ENCODE measurements around the gene OGG1. TPM values are rescaled to one million over a fixed set of nuclear protein-coding genes. Genes with fewer than 3 reads are reported as not detected.

The OGG1 gene
- total RNA-seq, 1 experiment from 2014 or later, result 22.1 TPM

DNA sequence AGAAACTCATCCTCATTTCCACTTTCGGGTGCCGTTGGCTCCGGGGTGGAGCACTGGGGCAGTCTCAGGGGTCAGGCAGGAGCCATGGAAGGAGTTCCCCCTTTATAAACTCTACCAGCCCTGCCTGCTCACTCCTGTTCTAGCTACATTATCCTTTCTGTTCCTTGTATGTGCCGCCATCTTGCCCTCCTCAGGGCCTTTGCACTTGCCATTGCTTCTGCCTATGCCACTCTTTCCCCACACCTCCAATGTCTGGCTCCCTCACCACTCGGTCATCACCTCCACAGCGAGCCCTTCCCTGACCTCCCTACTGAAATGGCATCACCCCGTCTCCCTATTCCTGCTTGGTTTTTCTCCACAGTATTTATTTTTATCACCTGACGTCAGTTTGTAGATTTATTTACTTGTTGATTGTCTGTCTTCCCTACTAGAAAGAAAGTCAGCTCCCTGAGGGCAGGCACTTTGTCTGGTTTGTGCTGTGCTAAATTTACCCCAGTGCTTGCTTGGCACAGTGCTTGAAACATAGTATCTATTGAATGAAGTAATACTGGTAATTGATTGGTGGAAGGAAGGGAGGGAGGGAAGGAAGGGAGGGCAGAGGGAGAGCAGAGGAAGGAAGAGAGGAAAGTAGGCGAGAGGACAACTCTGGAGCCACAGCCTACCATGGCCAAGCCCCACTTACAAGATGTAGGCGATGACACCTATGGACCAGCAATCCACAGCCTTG is 11.2 kb downstream of the OGG1 start:
- no peaks in the 10 kb centered on the region for H3K79me2 ChIP-seq (ENCODE audit: low read length)
- H3K4me2 ChIP-seq (ENCODE audit: low read depth, low read length, poor library complexity, severe bottlenecking), result no peak overlapping the region
- no peaks in the 10 kb centered on the region for H4K20me1 ChIP-seq (ENCODE audit: insufficient read depth, low read depth, low read length)
- no peak overlapping the region for H2AFZ ChIP-seq (ENCODE audit: low read length)
- H3K4me3 ChIP-seq (ENCODE audit: low read length), result no peak overlapping the region
- H3K9me3 ChIP-seq (ENCODE audit: low read length), result no peaks in the 10 kb centered on the region
- H3K9me2 ChIP-seq (replicated peaks; ENCODE audit: insufficient read depth, low read length), result no peaks in the 10 kb centered on the region
- H3K4me1 ChIP-seq (ENCODE audit: low read length), result peaks cover 9% of the 10 kb centered on the region
- no peak overlapping the region for H3K9ac ChIP-seq (ENCODE audit: low read length)
- no peaks in the 10 kb centered on the region for H3K27me3 ChIP-seq (ENCODE audit: low read length)
- H3K36me3 ChIP-seq (ENCODE audit: insufficient read depth, low read length), result peaks cover 9% of the 10 kb centered on the region
- no peak overlapping the region for H3K27ac ChIP-seq (ENCODE audit: low read length)
- DNase-seq, result no peak

DNA sequence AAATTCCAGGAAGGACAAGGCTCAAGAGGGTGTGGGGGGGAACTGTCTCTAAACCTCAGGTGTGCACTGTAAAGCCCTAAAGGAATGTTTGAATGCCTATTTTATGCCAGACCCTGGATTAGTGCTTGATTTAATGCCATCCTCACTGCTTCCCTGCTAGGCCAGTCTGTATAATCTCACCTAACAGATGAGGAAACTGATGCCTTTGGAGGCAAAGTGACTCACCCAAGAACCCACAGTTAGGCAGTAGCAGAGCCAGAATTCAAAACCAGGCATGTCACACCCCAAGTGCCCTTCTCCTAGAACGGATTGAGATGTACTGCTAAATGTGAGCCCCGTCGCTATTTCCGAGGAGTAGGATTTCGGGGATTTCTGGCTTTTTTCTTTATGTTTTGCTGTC is 12.2 kb downstream of the OGG1 start:
- Histone ChIP-seq H3K4me1 (ENCODE audit: low read length) (peaks cover 19% of the 10 kb centered on the region), H3K9ac (ENCODE audit: low read length) (no peak overlapping the region), H3K79me2 (ENCODE audit: low read length) (no peaks in the 10 kb centered on the region), H3K9me3 (ENCODE audit: low read length) (no peaks in the 10 kb centered on the region), H3K27ac (ENCODE audit: low read length) (no peak overlapping the region), H3K27me3 (ENCODE audit: low read length) (no peaks in the 10 kb centered on the region), H4K20me1 (ENCODE audit: insufficient read depth, low read depth, low read length) (no peaks in the 10 kb centered on the region), H3K9me2 (replicated peaks; ENCODE audit: insufficient read depth, low read length) (no peaks in the 10 kb centered on the region), H3K36me3 (ENCODE audit: insufficient read depth, low read length) (peaks cover 9% of the 10 kb centered on the region), H3K4me3 (ENCODE audit: low read length) (no peak overlapping the region), H3K4me2 (ENCODE audit: low read depth, low read length, poor library complexity, severe bottlenecking) (no peak overlapping the region), H2AFZ (ENCODE audit: low read length) (no peak overlapping the region)
- DNase-seq, result no peak

DNA sequence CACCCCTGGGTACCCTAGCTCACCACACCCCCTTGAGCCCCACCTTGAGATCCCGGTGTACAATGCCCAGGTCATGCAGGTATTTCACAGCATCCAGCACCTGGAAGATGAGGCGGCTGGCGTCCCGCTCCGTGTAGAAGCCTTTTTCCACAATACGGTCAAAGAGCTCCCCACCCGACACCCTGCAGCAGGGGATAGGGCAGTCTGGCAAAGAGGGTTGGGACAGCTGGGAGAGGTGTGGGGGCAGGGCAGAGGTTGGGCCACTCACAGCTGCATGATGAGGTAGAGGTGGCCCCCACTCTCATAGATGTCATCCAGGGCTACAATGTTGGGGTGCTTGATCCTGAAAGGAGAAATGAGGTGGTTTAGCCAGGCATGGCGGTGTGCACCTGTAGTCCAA is 13.1 kb downstream of the OGG1 start:
- Histone ChIP-seq H2AFZ (ENCODE audit: low read length) (no peak overlapping the region), H3K4me3 (ENCODE audit: low read length) (no peak overlapping the region), H3K4me1 (ENCODE audit: low read length) (peaks cover 28% of the 10 kb centered on the region), H3K4me2 (ENCODE audit: low read depth, low read length, poor library complexity, severe bottlenecking) (no peak overlapping the region), H4K20me1 (ENCODE audit: insufficient read depth, low read depth, low read length) (no peaks in the 10 kb centered on the region), H3K9me2 (replicated peaks; ENCODE audit: insufficient read depth, low read length) (no peaks in the 10 kb centered on the region), H3K27me3 (ENCODE audit: low read length) (no peaks in the 10 kb centered on the region), H3K79me2 (ENCODE audit: low read length) (peaks cover 3% of the 10 kb centered on the region; the same call in 1 of the 2 replicates), H3K9ac (ENCODE audit: low read length) (no peak overlapping the region), H3K27ac (ENCODE audit: low read length) (no peak overlapping the region), H3K9me3 (ENCODE audit: low read length) (no peaks in the 10 kb centered on the region), H3K36me3 (ENCODE audit: insufficient read depth, low read length) (peaks cover 9% of the 10 kb centered on the region)
- no peak for DNase-seq

DNA sequence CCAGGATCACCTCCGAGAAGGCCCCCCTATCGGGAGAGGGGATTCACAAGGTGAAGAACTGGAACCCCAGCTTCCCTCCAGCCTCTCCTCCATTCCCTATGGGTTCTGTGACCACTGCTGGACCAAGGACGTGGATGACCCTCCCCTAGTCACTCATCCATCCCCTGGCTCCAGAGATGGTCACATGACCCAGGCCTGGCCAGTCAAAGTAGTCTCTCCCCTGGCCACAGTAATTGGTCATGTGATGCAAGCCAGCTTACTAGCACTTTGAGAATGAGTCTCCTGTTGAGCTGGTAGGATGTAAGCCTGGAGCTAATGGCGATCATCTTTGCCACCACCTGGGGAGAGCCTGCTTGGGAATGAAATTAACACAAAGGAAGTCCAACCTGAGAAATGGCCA is 16.1 kb downstream of the OGG1 start:
- DNase-seq, result no peak
- H3K4me3 ChIP-seq (ENCODE audit: low read length), result peak overlapping the region; percentile 84
- H3K36me3 ChIP-seq (ENCODE audit: insufficient read depth, low read length), result no peaks in the 10 kb centered on the region
- H3K27me3 ChIP-seq (ENCODE audit: low read length), result no peaks in the 10 kb centered on the region
- no peaks in the 10 kb centered on the region for H3K9me2 ChIP-seq (replicated peaks; ENCODE audit: insufficient read depth, low read length)
- H3K27ac ChIP-seq (ENCODE audit: low read length), result peak overlapping the region; percentile 86
- H3K4me2 ChIP-seq (ENCODE audit: low read depth, low read length, poor library complexity, severe bottlenecking), result peak overlapping the region; percentile 81
- H3K9ac ChIP-seq (ENCODE audit: low read length), result peak overlapping the region; percentile 82
- H3K4me1 ChIP-seq (ENCODE audit: low read length), result peaks cover 52% of the 10 kb centered on the region
- H2AFZ ChIP-seq (ENCODE audit: low read length), result no peak overlapping the region
- peaks cover 5% of the 10 kb centered on the region; the same call in 1 of the 2 replicates for H3K79me2 ChIP-seq (ENCODE audit: low read length)
- H4K20me1 ChIP-seq (ENCODE audit: insufficient read depth, low read depth, low read length), result no peaks in the 10 kb centered on the region
- H3K9me3 ChIP-seq (ENCODE audit: low read length), result no peaks in the 10 kb centered on the region

DNA sequence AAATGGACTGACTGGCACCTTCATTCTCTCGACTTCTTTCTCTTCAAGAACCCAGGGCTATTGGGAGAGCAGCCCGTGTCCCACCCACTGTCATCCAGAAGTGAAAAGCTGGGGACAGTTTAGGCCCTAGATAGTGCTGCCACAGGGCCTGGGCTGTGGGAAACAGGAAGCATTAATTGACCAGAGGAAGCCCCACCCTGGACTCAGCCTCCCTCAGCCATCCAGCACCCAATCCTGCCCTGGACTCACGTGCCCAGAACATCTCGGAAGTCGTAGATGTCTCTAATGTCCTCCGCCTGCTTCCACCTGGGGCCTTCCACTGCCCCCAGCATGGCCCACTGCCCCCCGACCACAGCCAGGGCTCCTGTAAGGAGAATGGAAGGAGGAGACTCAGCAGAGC is 17.7 kb downstream of the OGG1 start:
- no peaks in the 10 kb centered on the region for H3K9me3 ChIP-seq (ENCODE audit: low read length)
- peak overlapping the region; percentile 86 for H3K27ac ChIP-seq (ENCODE audit: low read length)
- peaks cover 5% of the 10 kb centered on the region; the same call in 1 of the 2 replicates for H3K79me2 ChIP-seq (ENCODE audit: low read length)
- H3K4me3 ChIP-seq (ENCODE audit: low read length), result peak overlapping the region; percentile 84; the same call in 1 of the 2 replicates
- no peaks in the 10 kb centered on the region for H4K20me1 ChIP-seq (ENCODE audit: insufficient read depth, low read depth, low read length)
- H3K36me3 ChIP-seq (ENCODE audit: insufficient read depth, low read length), result no peaks in the 10 kb centered on the region
- peak overlapping the region; percentile 81 for H3K4me2 ChIP-seq (ENCODE audit: low read depth, low read length, poor library complexity, severe bottlenecking)
- H3K9ac ChIP-seq (ENCODE audit: low read length), result peak overlapping the region; percentile 82
- H3K4me1 ChIP-seq (ENCODE audit: low read length), result peaks cover 52% of the 10 kb centered on the region
- H3K9me2 ChIP-seq (replicated peaks; ENCODE audit: insufficient read depth, low read length), result no peaks in the 10 kb centered on the region
- H3K27me3 ChIP-seq (ENCODE audit: low read length), result no peaks in the 10 kb centered on the region
- no peak for DNase-seq
- H2AFZ ChIP-seq (ENCODE audit: low read length), result no peak overlapping the region

DNA sequence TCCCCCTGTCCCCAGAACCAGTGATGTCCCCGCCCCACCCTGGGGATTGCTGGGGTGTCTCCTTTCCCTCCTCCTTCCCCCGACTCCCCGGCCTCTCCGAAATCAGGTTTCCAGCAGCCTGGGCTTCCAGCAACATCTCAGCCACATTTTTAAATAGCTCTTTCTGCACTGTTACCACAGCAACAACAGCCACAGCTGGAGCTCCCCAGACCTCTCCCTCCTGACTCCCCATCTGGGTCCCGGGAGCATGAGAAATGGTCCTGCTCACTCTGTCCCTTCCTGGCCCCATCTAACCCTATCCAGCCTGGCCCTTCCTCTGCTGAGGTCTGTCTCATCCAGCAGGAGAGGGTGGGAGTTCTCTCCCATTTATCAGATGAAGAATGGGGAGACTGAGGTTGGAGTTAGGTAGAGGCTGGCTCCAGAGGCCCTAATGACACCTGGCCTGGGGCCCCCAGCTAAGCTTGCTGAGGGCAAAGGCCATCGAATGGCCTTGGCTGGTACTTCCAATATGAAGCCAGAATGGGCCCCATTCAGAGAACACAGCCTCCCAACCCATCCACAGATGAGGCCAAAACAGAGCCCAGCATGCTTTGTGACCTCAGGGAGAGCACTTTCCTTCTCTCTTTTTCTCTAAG is 18.5 kb downstream of the OGG1 start:
- Histone ChIP-seq H2AFZ (ENCODE audit: low read length) (no peak overlapping the region), H3K9ac (ENCODE audit: low read length) (peak overlapping the region; percentile 82), H3K36me3 (ENCODE audit: insufficient read depth, low read length) (no peaks in the 10 kb centered on the region), H3K27ac (ENCODE audit: low read length) (peak overlapping the region; percentile 7), H3K27me3 (ENCODE audit: low read length) (no peaks in the 10 kb centered on the region), H3K4me1 (ENCODE audit: low read length) (peaks cover 52% of the 10 kb centered on the region), H3K79me2 (ENCODE audit: low read length) (peaks cover 5% of the 10 kb centered on the region; the same call in 1 of the 2 replicates), H3K9me3 (ENCODE audit: low read length) (no peaks in the 10 kb centered on the region), H3K9me2 (replicated peaks; ENCODE audit: insufficient read depth, low read length) (no peaks in the 10 kb centered on the region), H3K4me3 (ENCODE audit: low read length) (peak overlapping the region; percentile 84), H3K4me2 (ENCODE audit: low read depth, low read length, poor library complexity, severe bottlenecking) (peak overlapping the region; percentile 81), H4K20me1 (ENCODE audit: insufficient read depth, low read depth, low read length) (no peaks in the 10 kb centered on the region)
- DNase-seq, result no peak

DNA sequence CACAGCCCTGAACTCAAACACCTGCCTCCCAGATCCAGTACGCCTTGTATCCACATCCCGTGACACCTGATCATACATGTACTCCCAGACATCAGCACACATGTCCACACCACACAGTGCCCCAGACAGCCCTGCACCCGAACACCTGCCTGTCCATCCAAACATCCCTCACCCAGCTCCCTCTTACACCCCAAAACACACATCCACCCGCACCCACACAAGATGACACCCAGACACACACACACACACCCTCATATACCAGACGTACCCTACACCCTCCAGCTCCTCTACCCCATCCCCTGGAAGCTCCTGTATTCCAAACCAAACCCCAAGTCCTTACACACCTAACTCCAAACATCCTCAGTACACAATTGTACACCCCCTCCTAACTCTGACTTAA is 19.3 kb downstream of the OGG1 start:
- no peak for DNase-seq
- H2AFZ ChIP-seq (ENCODE audit: low read length), result peak overlapping the region; percentile 81; the same call in 1 of the 2 replicates
- H3K36me3 ChIP-seq (ENCODE audit: insufficient read depth, low read length), result no peaks in the 10 kb centered on the region
- no peaks in the 10 kb centered on the region for H3K9me2 ChIP-seq (replicated peaks; ENCODE audit: insufficient read depth, low read length)
- H3K4me2 ChIP-seq (ENCODE audit: low read depth, low read length, poor library complexity, severe bottlenecking), result peak overlapping the region; percentile 81
- peaks cover 5% of the 10 kb centered on the region; the same call in 1 of the 2 replicates for H3K79me2 ChIP-seq (ENCODE audit: low read length)
- H3K4me1 ChIP-seq (ENCODE audit: low read length), result peaks cover 52% of the 10 kb centered on the region
- H3K4me3 ChIP-seq (ENCODE audit: low read length), result peak overlapping the region; percentile 84
- no peaks in the 10 kb centered on the region for H3K27me3 ChIP-seq (ENCODE audit: low read length)
- no peaks in the 10 kb centered on the region for H4K20me1 ChIP-seq (ENCODE audit: insufficient read depth, low read depth, low read length)
- H3K27ac ChIP-seq (ENCODE audit: low read length), result no peak overlapping the region
- no peaks in the 10 kb centered on the region for H3K9me3 ChIP-seq (ENCODE audit: low read length)
- peak overlapping the region; percentile 82 for H3K9ac ChIP-seq (ENCODE audit: low read length)

DNA sequence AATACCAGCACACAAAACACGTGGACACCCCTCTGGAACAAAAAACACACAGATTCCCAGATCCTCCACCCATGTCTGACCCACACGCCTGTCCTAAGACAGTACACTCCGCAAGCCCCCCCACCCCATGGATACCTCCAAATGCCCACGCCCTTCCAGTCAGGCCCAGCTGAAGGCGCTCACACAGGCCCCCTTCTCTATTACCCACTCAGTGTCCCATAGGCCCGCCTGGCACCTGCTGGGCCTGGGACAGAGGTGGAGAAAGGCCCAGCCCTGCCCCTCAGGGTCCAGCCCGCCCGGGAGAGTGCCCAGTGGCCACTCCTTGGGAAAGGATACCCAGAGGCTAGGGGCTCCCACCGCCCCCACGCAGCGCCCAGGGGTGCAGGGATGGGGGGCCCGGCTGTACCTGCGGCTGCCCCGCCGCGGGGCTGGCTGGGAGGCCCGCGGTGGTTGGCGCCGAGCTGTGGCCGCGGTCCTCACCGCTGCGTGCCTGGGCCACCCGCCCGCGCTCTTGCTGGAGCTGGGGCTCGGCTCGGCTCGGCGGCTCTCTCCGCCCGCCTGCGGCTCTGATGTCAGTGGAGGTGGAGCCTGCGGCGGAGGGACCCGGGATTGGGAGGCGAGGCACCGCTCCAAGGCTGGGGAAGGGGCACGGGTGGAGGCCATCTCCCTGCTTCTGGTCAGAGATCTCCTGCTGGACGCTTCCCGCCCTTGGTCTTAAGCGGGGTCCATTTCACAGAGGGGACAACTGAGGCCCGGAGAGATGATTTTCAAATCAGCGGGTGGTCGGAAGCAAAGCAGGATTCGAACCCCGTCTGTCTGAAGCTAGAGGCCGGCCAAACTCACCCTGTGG is 19.9 kb downstream of the OGG1 start, which contains the start of gene CAMK1:
Gene CAMK1 (minus strand): TSS at position 522 of the 850 bp plus-strand sequence. CDS start 2,198 bp downstream, outside the sequence.
- H3K9me3 ChIP-seq (ENCODE audit: low read length), result no peaks in the 10 kb centered on the region
- no peaks in the 10 kb centered on the region for H3K36me3 ChIP-seq (ENCODE audit: insufficient read depth, low read length)
- peak within 1 kb of the TSS; percentile 81 for H3K4me2 ChIP-seq (ENCODE audit: low read depth, low read length, poor library complexity, severe bottlenecking)
- H3K4me1 ChIP-seq (ENCODE audit: low read length), result peaks cover 52% of the 10 kb centered on the region
- H3K27me3 ChIP-seq (ENCODE audit: low read length), result no peaks in the 10 kb centered on the region
- H3K27ac ChIP-seq (ENCODE audit: low read length), result no peak within 1 kb of the TSS
- H3K4me3 ChIP-seq (ENCODE audit: low read length), result peak within 1 kb of the TSS; percentile 84
- H2AFZ ChIP-seq (ENCODE audit: low read length), result peak within 1 kb of the TSS; percentile 81; the same call in 1 of the 2 replicates
- H3K9me2 ChIP-seq (replicated peaks; ENCODE audit: insufficient read depth, low read length), result no peaks in the 10 kb centered on the region
- peak within 1 kb of the TSS; percentile 82 for H3K9ac ChIP-seq (ENCODE audit: low read length)
- H3K79me2 ChIP-seq (ENCODE audit: low read length), result peaks cover 5% of the 10 kb centered on the region; the same call in 1 of the 2 replicates
- peak; percentile 84 for DNase-seq
- H4K20me1 ChIP-seq (ENCODE audit: insufficient read depth, low read depth, low read length), result no peaks in the 10 kb centered on the region
